GM12892 (cell line): Measurements from ENCODE around the gene VAMP1.
"Not testable (repeated sequence)": the region's sequence is repeated elsewhere in the genome, so short reads cannot be mapped to it uniquely, and the experiment has no call there.

Experiments
- DNase-seq: peaks from one replicate; pipeline ENCODE4 v3.0.0; 2011; ENCODE audit not compliant: insufficient read length
- FAIRE-seq: peaks from 2 replicates; lab custom pipeline; 2011; peaks lifted over from hg19 to GRCh38; lab: Jason Lieb, UNC
- POLR2A ChIP-seq: IDR thresholded peaks from 2 replicates; pipeline ENCODE4 v1.6.1; 2011; ENCODE audit warnings: low read depth, low read length, control low read depth
- POLR2AphosphoS5 ChIP-seq: IDR thresholded peaks from 2 replicates; pipeline ENCODE4 v1.6.1; 2011; ENCODE audit warnings: low read depth, low read length, control low read depth
- TAF1 ChIP-seq: IDR thresholded peaks from 2 replicates; pipeline ENCODE4 v1.6.1; 2011; ENCODE audit warnings: low read depth, mild to moderate bottlenecking, control low read depth, low read length, borderline replicate concordance

Gene VAMP1

GRCh38 chr12:6443361-6443983, 27.0 kb downstream of the VAMP1 start:
- FAIRE-seq (no peak), DNase-seq (no peak)
- peak; percentile 68; the same call in 1 of the 2 replicates for TF ChIP-seq POLR2A
- peak; percentile 72; the same call in 1 of the 2 replicates for TF ChIP-seq POLR2AphosphoS5
- TF ChIP-seq TAF1, result peak; percentile 27; the same call in 1 of the 2 replicates

DNA sequence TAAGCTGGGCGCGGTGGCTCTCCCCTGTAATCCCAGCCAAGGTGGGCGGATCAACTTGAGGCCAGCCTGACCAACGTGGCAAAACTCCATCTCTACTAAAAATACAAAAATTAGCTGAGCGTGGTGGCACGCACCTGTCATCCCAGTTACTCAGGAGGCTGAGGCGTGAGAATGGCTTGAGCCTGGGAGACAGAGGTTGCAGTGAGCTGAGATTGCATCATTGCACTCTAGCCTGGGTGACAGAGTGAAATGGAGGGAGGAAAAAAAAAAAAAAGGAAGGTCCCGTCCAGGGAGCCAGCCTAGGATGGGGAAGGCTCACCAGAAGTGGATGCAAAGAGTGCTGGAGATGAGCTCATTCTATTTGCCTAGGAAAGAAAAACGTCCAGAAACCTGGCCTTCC, 27.6 kb downstream of the VAMP1 start:
- FAIRE-seq (no peak), DNase-seq (no peak)
- TF ChIP-seq POLR2AphosphoS5 (no peak), TAF1 (no peak), POLR2A (no peak)

DNA sequence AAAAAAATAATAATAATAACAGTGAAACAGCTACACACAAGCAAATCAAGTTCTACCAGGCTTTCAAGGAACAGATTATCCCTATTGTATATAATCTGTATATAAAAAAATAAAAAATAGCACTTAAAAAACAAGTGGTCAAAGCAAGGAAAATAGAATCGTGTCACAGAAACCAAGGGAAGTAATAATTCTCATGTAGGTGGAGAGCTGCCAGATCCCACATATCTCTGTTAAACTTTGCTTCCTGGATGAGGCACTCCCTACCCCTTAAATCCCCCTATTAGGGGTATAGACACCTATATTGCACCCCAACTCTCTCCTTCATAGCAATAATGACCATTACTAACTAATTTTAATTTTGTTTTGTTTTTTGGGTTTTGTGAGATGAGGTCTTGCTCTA, 30.1 kb downstream of the VAMP1 start:
- TF ChIP-seq TAF1, result no peak
- TF ChIP-seq POLR2AphosphoS5, result no peak
- no peak for TF ChIP-seq POLR2A
- DNase-seq (no peak), FAIRE-seq (no peak)

- DNase-seq, result no peak
- TF ChIP-seq TAF1, result no peak
- TF ChIP-seq POLR2A, result no peak
- TF ChIP-seq POLR2AphosphoS5, result no peak
- no peak for FAIRE-seq
These were observed 32.1 kb downstream of the VAMP1 start for GRCh38 chr12:6438345-6438744.

DNA sequence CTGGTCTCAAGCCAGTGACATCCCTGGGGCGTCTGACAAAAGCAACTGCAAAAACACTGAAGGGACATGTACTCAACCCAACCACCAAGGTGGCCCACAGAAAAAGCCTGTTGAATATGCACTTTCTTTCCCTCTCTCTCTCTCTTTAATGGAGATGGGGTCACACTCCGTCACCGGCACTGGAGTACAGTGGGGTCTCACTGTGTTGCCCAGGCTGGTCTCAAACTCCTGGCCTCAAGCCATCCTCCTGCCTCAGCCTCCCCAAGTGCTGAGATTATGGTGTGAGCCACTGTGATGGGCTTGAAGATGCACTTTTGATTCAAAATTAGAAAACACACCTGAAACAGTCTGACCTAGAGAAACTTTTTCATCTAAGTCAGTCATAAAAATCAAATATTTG, 32.9 kb downstream of the VAMP1 start:
- DNase-seq, result no peak
- no peak for FAIRE-seq
- TF ChIP-seq TAF1 (no peak), POLR2A (no peak), POLR2AphosphoS5 (no peak)

GRCh38 chr12:6435961-6436715, 34.3 kb downstream of the VAMP1 start:
- no peak for TF ChIP-seq TAF1
- no peak for TF ChIP-seq POLR2A
- TF ChIP-seq POLR2AphosphoS5, result no peak
- FAIRE-seq (no peak), DNase-seq (no peak)

GRCh38 chr12:6434205-6435140, 36.0 kb downstream of the VAMP1 start:
- TF ChIP-seq POLR2A, result 0 out of 2 replicates have a peak, but pooled peaks have one; percentile 31
- TF ChIP-seq TAF1, result no peak
- 0 out of 2 replicates have a peak, but pooled peaks have one; percentile 25 for TF ChIP-seq POLR2AphosphoS5
- DNase-seq, result no peak
- FAIRE-seq, result peak; percentile 27

GRCh38 chr12:6432991-6433390, 37.5 kb downstream of the VAMP1 start:
- no peak for TF ChIP-seq POLR2A
- no peak for TF ChIP-seq TAF1
- TF ChIP-seq POLR2AphosphoS5, result no peak
- peak; percentile 44 for FAIRE-seq
- no peak for DNase-seq

- no peak for DNase-seq
- TF ChIP-seq TAF1 (no peak), POLR2AphosphoS5 (no peak), POLR2A (no peak)
- peak; percentile 78 for FAIRE-seq
These were observed 40.1 kb downstream of the VAMP1 start for GRCh38 chr12:6430124-6430989.

DNA sequence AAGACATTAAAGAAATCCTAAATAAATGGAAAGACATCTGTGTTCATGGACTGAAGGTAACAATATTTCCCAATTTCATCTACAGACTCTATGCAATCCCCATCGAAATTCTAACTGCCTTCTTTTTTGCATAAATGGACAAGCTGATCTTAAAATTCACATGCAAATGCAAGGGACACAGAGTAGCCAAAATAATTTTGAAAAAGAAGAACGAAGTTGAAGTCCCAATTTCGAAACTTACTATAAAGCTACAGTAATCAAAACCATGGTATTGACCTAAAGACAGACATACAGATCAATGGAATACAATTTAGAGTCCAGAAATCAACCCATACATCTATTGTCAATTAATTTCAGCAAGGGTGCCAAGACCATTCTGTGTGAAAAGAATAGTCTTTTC, 42.2 kb downstream of the VAMP1 start:
- FAIRE-seq, result peak; percentile 66
- no peak for DNase-seq

DNA sequence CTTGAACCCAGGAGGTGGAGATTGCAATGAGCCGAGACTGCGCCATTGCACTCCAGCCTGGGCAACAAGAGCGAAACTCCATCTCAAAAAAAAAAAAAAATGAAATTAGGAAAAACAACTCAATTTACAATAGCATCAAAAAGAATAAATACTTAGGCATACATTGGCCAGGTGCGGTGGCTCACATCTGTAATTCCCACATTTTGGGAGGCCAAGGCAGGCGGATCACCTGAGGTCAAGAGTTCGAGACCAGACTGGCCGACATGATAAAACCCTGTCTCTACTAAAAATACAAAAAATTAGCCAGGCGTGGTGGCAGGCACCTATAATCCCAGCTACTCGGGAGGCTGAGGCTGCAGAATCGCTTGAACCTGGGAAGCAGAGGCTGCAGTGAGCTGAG, 42.7 kb downstream of the VAMP1 start:
- not testable (repeated sequence) for FAIRE-seq, DNase-seq

More for the DNA sequence above, 42.2 kb downstream of the VAMP1 start:
- TF ChIP-seq POLR2AphosphoS5 (no peak), POLR2A (no peak), TAF1 (no peak)
